ENCODE data around the gene DPP9. TPM values are rescaled to one million over a fixed set of nuclear protein-coding genes. Genes with fewer than 3 reads are reported as not detected.

The DPP9 gene
- polyA plus RNA-seq, 2 of the 4 experiments (the other 2 are of a cell fraction): 10.1 to 53.5 TPM

DNA sequence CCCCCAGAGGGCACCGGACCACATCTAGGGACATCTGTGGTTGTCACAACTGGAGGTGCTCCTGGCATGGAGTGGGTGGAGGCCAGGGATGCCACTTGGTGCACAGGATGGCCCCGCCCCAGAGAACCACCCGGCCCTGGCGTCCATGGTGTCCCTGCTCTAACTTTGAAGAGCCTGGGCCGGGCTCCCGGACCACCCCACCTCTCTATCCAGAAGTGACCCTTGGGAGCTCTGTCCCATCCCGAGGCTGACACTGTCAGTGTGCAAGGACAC lies 30.6 kb downstream of the DPP9 start:
- ChIA-PET POLR2A (no interaction called here), CTCF (interaction anchor here (0.7 to 1.7 kb wide), 5 partner anchors 12 to 61 kb away, joined by 3 to 5 read pairs (median 3); no protein-coding TSS in a partner anchor)
- no peak for TF ChIP-seq MAX (IDR thresholded peaks at IDR 0.05)
- no peak for TF ChIP-seq MAFK (IDR thresholded peaks at IDR 0.05; ENCODE audit: partially characterized antibody)
- no peak for TF ChIP-seq NPAS2 (CRISPR knock-in tag; IDR thresholded peaks at IDR 0.05; ENCODE audit: borderline replicate concordance)
- no peak for TF ChIP-seq HOXB13 (CRISPR knock-in tag; IDR thresholded peaks at IDR 0.05; ENCODE audit: low read depth)
- TF ChIP-seq HEYL (CRISPR knock-in tag; IDR thresholded peaks at IDR 0.05): no peak
- no peak for TF ChIP-seq REST (IDR thresholded peaks at IDR 0.05)
- TF ChIP-seq HOXB5 (CRISPR knock-in tag; IDR thresholded peaks at IDR 0.05): no peak
- no peak for TF ChIP-seq RNF2 (IDR thresholded peaks at IDR 0.05; ENCODE audit: borderline replicate concordance, low read depth)
- TF ChIP-seq CTCF (IDR thresholded peaks at IDR 0.05): no peak
- no peak for TF ChIP-seq ZC3H11A (IDR thresholded peaks at IDR 0.05)
- no peak for TF ChIP-seq HDAC2 (IDR thresholded peaks at IDR 0.05)
- TF ChIP-seq JUN (IDR thresholded peaks at IDR 0.05): no peak
- no peak for TF ChIP-seq SMC3 (IDR thresholded peaks at IDR 0.05)
- no peak for TF ChIP-seq JUNB (IDR thresholded peaks at IDR 0.05)
- Histone ChIP-seq H3K9me3 (no peaks in the 10 kb centered on the region), H3K27ac (peak overlapping the region in 1 of 2 experiments; percentile 85; a peak in 3 of 6 replicates), H3K4me1 (peaks cover 33% of the 10 kb centered on the region), H3K4me3 (no peak overlapping the region), H3K4me2 (no peak overlapping the region)
- ATAC-seq (no peak), DNase-seq (ENCODE audit: low read depth in 1 of 2, low spot score in 1 of 2) (no peak), FAIRE-seq (no peak)
- WGBS (ENCODE audit: missing lambda C conversion rate): 100% methylated on average over 1 of the region's 7 CpGs

GRCh38 chr19:4692251-4693077 lies 31.2 kb downstream of the DPP9 start:
- no peak overlapping the region for H3K4me2 ChIP-seq
- no peaks in the 10 kb centered on the region for H3K9me3 ChIP-seq
- no peak for FAIRE-seq
- 88% methylated on average over 24 of the region's 27 CpGs for WGBS (ENCODE audit: missing lambda C conversion rate)
- TF ChIP-seq, protein P1, sequence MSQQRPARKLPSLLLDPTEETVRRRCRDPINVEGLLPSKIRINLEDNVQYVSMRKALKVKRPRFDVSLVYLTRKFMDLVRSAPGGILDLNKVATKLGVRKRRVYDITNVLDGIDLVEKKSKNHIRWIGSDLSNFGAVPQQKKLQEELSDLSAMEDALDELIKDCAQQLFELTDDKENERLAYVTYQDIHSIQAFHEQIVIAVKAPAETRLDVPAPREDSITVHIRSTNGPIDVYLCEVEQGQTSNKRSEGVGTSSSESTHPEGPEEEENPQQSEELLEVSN (IDR thresholded peaks at IDR 0.05; ENCODE audit: borderline replicate concordance, low read depth): no peak
- no peak for TF ChIP-seq PHF8 (IDR thresholded peaks at IDR 0.05; ENCODE audit: borderline replicate concordance, low read depth)
- no peak for TF ChIP-seq EP300 (IDR thresholded peaks at IDR 0.05)
- TF ChIP-seq FOSB (CRISPR knock-in tag; IDR thresholded peaks at IDR 0.05): no peak
- no peak for TF ChIP-seq FOSL2 (IDR thresholded peaks at IDR 0.05)
- TF ChIP-seq FOSL2 (CRISPR knock-in tag; IDR thresholded peaks at IDR 0.05): no peak
- TF ChIP-seq HMGXB4 (CRISPR knock-in tag; IDR thresholded peaks at IDR 0.05; ENCODE audit: borderline replicate concordance): no peak
- no peak for TF ChIP-seq MAFK (IDR thresholded peaks at IDR 0.05; ENCODE audit: partially characterized antibody)
- no peak for TF ChIP-seq HOXB5 (CRISPR knock-in tag; IDR thresholded peaks at IDR 0.05)
- TF ChIP-seq JUN (IDR thresholded peaks at IDR 0.05): no peak
- no peak for TF ChIP-seq USF2 (IDR thresholded peaks at IDR 0.05)
- no peak for TF ChIP-seq HOXB13 (CRISPR knock-in tag; IDR thresholded peaks at IDR 0.05; ENCODE audit: low read depth)
- no peak for TF ChIP-seq ESRRA (IDR thresholded peaks at IDR 0.05; ENCODE audit: borderline replicate concordance, low read length)
- TF ChIP-seq RCOR1 (IDR thresholded peaks at IDR 0.05; ENCODE audit: low read depth, low read length): no peak
- no peak for TF ChIP-seq HDAC2 (IDR thresholded peaks at IDR 0.05)
- no peak for TF ChIP-seq MYC (IDR thresholded peaks at IDR 0.05; ENCODE audit: borderline replicate concordance, low read length)
- no peak for TF ChIP-seq GATA3 (IDR thresholded peaks at IDR 0.05; ENCODE audit: borderline replicate concordance)
- no peak for TF ChIP-seq CHD2 (IDR thresholded peaks at IDR 0.05; ENCODE audit: low read length, partially characterized antibody)
- no peak for TF ChIP-seq HEYL (CRISPR knock-in tag; IDR thresholded peaks at IDR 0.05)
- DNase-seq (ENCODE audit: low read depth in 1 of 2, low spot score in 1 of 2): no peak
- H3K4me3 ChIP-seq: no peak overlapping the region
- ChIA-PET CTCF (interaction anchor here (0.7 to 1.7 kb wide), 5 partner anchors 12 to 60 kb away, joined by 3 to 5 read pairs (median 3); no protein-coding TSS in a partner anchor), POLR2A (no interaction called here)
- peak overlapping the region in 1 of 2 experiments; percentile 85; a peak in 1 of 6 replicates for H3K27ac ChIP-seq
- ATAC-seq: no peak
- H3K4me1 ChIP-seq: peaks cover 33% of the 10 kb centered on the region

Data from A549 (cell line).